Gastrocnemius medialis (tissue), 4 donors: ENCODE results near the gene RIN1. TPM values are rescaled to one million over a fixed set of nuclear protein-coding genes. Genes with fewer than 3 reads are reported as not detected.

Experiments
- ATAC-seq, 2 donors: fragments of 150-250 bp; one replicate each; pipeline ENCODE4 v1.9.1; 2016
- DNase-seq, 2 donors: peaks; one replicate each; pipeline ENCODE4 v3.0.0-alpha.2; 2019
- H3K27ac ChIP-seq, 4 donors: fragments of 200-600 bp; sonication (generic); 1 replicate in 1 of 4; 2 replicates in 3 of 4; pipeline ENCODE4 v1.5.1; 2016 to 2018; ENCODE audit warnings: mild to moderate bottlenecking in 2 of 4, moderate library complexity in 1 of 4
- H3K27me3 ChIP-seq, 3 donors: fragments of 200-600 bp; sonication (generic) in 2 of 3; 1 replicate in 1 of 3; 2 replicates in 2 of 3; pipeline versions ENCODE4 v1.5.1 to v1.6.0; 2016 to 2019; ENCODE audit warnings: mild to moderate bottlenecking in 1 of 3, moderate library complexity in 1 of 3
- H3K36me3 ChIP-seq, 2 donors: fragments of 200-600 bp; sonication (generic) in 1 of 2; one replicate each; pipeline ENCODE4 v1.5.1; 2017 to 2018
- H3K4me1 ChIP-seq, 2 donors: fragments of 200-600 bp; sonication (generic) in 1 of 2; one replicate each; pipeline ENCODE4 v1.5.1; 2016 to 2017; ENCODE audit warnings: mild to moderate bottlenecking in 2 of 2
- H3K4me3 ChIP-seq, 4 donors: fragments of 200-600 bp; sonication (generic) in 3 of 4; 1 replicate in 1 of 4; 2 replicates in 3 of 4; pipeline ENCODE4 v1.5.1; 2016 to 2019; ENCODE audit warnings: mild to moderate bottlenecking in 2 of 4
- H3K9me3 ChIP-seq, 3 donors: fragments of 200-600 bp; sonication (generic) in 2 of 3; 1 replicate in 1 of 3; 2 replicates in 2 of 3; pipeline ENCODE4 v1.5.1; 2016 to 2019
- POLR2A ChIP-seq, 2 donors: fragments of 450-650 bp; IDR thresholded peaks; one replicate each; pipeline ENCODE4 v1.6.1; 2017; ENCODE audit warnings: antibody characterized with exemption in 2 of 2, mild to moderate bottlenecking in 2 of 2, moderate library complexity in 2 of 2
- in situ Hi-C, 4 donors: fragments of 200-750 bp; cut with MboI; loops; one replicate each; pipeline versions ENCODE4 v1.15.0 to v1.8.0; 2017; ENCODE audit warnings: low sequenced_read_pairs in 4 of 4
- intact Hi-C: fragments of 100-400 bp; cut with DNase I; formaldehyde crosslinking; loops from one replicate; pipeline ENCODE4 v1.15.1; 2023; ENCODE audit warnings: low total_unique reads
- total RNA-seq, 4 donors: library from RNA; depleted of rRNA; stranded (reverse); fragments of >200 nt; gene quantifications; one replicate each; pipeline versions ENCODE4 v1.1.0 to v1.2.3, GENCODE V29; 2016
- TF ChIP-seq, protein P1 (sequence below), 5 experiments: fragments of 450-650 bp in 3 of 5; fragments of 200-600 bp in 2 of 5; sonication (generic) in 2 of 5; IDR thresholded peaks in 4 of 5; conservative IDR thresholded peaks in 1 of 5; 1 replicate in 4 of 5; 2 replicates in 1 of 5; pipeline ENCODE4 v1.5.1; 2016 to 2019; ENCODE audit warnings: antibody characterized with exemption in 5 of 5, mild to moderate bottlenecking in 3 of 5, moderate library complexity in 3 of 5

The RIN1 gene
- total RNA-seq, 4 donors from 2014 or later: 1.9 to 9.7 (median 7.0) TPM

DNA sequence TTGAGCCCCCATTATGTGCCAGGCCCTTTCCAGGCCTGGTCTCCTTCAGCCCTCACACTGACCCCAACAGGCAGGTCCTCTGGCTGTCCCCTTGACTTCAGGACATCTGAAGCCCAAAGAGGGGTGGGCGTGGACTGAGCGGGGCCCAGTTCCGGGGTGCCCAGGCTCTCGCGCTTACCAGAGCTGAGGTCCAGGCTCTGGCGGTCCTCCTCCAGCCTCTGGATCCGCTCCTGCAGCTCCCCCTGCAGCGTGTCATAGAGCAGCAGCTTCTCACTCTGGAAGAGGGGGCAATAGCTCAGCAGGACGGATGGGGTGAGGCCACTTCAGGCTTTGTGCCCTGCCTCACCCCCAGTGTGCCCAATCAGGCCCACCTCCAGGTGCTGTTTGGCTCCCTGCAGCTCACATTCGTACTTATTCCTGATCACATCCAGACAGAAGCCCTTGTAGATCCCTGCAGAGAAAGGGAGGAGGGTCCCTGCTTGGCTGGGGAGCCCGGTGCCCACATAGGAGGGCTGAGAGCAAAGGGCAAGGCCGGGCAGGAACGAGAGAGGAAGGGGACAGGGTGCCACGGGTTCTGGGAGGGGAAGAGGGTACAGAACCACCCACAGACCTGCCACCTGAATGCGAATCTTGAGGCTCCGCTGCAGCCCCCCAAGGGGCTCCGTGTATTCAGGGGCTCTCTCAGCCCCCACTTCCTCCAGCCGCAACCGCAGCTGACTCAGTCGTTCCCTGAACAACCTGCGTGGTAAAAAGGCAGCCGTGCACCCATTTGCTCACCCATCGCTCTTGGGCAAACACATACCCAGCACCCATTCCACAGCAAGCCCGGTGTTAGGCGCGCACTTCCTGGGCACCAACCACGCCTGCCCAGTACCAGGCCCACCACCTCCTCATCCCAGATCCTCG lies 4.6 kb upstream of the RIN1 start:
- in situ Hi-C loops: no loop called here
- peaks cover 37 to 38% of the 10 kb centered on the region in 2 donors for H3K4me1 ChIP-seq

DNA sequence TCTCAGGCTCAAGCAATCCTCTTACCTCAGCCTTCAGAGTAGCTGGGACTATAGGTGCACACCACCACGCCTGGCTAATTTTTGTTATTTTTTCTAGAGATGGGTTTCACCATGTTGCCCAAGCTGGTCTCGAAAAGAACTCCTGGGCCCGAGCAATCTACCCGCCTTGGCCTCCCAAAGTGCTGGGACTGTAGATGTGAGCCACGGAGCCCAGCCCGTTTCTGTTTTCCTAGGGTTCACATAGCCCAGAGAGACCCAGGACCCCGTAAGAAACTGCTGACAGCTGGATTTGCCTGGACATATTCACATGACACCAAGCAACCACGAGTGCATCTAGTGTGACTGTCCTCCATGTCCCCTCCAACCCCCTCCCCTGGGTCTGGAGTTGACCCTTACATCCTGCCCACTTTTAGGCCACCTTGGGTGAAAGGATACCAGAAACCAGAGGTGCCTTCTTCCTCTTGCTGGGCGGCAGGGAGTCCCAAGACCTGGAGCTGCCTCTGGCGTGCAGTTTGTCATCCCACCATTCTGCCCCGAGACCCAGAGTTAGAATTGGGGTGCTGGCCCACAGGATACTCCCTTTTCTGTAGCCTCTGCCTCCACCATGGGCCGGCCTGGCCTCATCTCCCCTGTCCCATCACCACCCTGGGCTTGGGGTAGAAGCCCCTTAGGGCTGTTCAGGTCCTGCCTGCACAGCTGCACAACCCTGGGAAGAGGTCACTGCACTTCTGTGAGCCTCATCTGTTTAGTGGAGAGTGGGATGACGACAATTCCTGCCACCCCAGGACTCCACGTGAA lies 3.7 kb upstream of the RIN1 start:
- intact Hi-C loops: loop anchor here (5.0 kb wide), 1 partner anchor 73 kb away; the partner anchor contains the start of gene RAB1B

More for the DNA sequence above, 4.6 kb upstream of the RIN1 start:
- H3K9me3 ChIP-seq: no peaks in the 10 kb centered on the region
- peaks cover 0 to 36% of the 10 kb centered on the region in 2 donors for H3K36me3 ChIP-seq
- no peaks in the 10 kb centered on the region for H3K27me3 ChIP-seq
- no peak overlapping the region for H3K27ac ChIP-seq
- intact Hi-C loops: no loop called here
- TF ChIP-seq, protein P1, sequence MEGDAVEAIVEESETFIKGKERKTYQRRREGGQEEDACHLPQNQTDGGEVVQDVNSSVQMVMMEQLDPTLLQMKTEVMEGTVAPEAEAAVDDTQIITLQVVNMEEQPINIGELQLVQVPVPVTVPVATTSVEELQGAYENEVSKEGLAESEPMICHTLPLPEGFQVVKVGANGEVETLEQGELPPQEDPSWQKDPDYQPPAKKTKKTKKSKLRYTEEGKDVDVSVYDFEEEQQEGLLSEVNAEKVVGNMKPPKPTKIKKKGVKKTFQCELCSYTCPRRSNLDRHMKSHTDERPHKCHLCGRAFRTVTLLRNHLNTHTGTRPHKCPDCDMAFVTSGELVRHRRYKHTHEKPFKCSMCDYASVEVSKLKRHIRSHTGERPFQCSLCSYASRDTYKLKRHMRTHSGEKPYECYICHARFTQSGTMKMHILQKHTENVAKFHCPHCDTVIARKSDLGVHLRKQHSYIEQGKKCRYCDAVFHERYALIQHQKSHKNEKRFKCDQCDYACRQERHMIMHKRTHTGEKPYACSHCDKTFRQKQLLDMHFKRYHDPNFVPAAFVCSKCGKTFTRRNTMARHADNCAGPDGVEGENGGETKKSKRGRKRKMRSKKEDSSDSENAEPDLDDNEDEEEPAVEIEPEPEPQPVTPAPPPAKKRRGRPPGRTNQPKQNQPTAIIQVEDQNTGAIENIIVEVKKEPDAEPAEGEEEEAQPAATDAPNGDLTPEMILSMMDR (IDR thresholded peaks at IDR 0.05 in 4 of 5, conservative IDR thresholded peaks at IDR 0.05 in 1 of 5): no peak
- no peak for TF ChIP-seq POLR2A (IDR thresholded peaks at IDR 0.05)
- ATAC-seq (no peak), DNase-seq (no peak)
- H3K4me3 ChIP-seq: no peak overlapping the region

DNA sequence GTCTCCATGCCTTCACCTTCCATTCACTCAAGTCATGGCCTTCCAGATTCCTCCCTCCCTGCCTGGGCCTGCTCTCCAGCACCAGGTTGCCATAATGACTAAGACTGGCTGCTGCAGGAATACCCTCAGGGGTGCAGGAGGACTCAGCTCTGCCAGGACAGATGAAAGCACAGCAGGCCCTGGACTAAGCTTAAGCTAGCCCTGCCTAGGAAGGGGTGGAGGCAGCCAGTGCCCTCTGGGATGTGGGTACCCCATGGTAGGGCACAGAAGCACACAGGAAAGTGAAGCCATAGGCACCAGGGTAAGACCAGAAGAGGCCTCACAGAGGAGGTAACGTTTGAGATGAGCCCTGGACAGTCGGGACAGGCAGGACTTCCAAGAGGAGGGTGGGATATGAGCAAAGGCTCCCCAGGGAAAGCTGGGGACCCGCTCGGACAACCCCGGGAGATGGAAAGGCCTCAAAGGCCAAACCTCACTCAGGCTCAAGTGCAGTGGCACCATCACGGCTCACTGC lies 3.0 kb upstream of the RIN1 start:
- DNase-seq: no peak
- no peak for ATAC-seq
- in situ Hi-C loops (no loop called here), intact Hi-C loops (loop anchor here (5.0 kb wide), 1 partner anchor 72 kb away; the partner anchor contains the start of gene RAB1B)
- peaks cover 0 to 36% of the 10 kb centered on the region in 2 donors for H3K36me3 ChIP-seq
- no peak overlapping the region for H3K27ac ChIP-seq
- H3K4me3 ChIP-seq: no peak overlapping the region
- H3K9me3 ChIP-seq: no peaks in the 10 kb centered on the region
- H3K27me3 ChIP-seq: no peaks in the 10 kb centered on the region
- peaks cover 36 to 39% of the 10 kb centered on the region in 2 donors for H3K4me1 ChIP-seq
- TF ChIP-seq, protein P1 (IDR thresholded peaks at IDR 0.05 in 4 of 5, conservative IDR thresholded peaks at IDR 0.05 in 1 of 5): no peak
- no peak for TF ChIP-seq POLR2A (IDR thresholded peaks at IDR 0.05)

More for the DNA sequence above, 3.7 kb upstream of the RIN1 start:
- no peaks in the 10 kb centered on the region for H3K9me3 ChIP-seq
- in situ Hi-C loops: no loop called here
- DNase-seq: no peak
- peaks cover 39% of the 10 kb centered on the region in 2 donors for H3K4me1 ChIP-seq
- no peaks in the 10 kb centered on the region for H3K27me3 ChIP-seq
- peaks cover 0 to 36% of the 10 kb centered on the region in 2 donors for H3K36me3 ChIP-seq
- no peak overlapping the region for H3K4me3 ChIP-seq
- H3K27ac ChIP-seq: no peak overlapping the region
- no peak for ATAC-seq
- TF ChIP-seq, protein P1 (IDR thresholded peaks at IDR 0.05 in 4 of 5, conservative IDR thresholded peaks at IDR 0.05 in 1 of 5): no peak
- TF ChIP-seq POLR2A (IDR thresholded peaks at IDR 0.05): no peak

DNA sequence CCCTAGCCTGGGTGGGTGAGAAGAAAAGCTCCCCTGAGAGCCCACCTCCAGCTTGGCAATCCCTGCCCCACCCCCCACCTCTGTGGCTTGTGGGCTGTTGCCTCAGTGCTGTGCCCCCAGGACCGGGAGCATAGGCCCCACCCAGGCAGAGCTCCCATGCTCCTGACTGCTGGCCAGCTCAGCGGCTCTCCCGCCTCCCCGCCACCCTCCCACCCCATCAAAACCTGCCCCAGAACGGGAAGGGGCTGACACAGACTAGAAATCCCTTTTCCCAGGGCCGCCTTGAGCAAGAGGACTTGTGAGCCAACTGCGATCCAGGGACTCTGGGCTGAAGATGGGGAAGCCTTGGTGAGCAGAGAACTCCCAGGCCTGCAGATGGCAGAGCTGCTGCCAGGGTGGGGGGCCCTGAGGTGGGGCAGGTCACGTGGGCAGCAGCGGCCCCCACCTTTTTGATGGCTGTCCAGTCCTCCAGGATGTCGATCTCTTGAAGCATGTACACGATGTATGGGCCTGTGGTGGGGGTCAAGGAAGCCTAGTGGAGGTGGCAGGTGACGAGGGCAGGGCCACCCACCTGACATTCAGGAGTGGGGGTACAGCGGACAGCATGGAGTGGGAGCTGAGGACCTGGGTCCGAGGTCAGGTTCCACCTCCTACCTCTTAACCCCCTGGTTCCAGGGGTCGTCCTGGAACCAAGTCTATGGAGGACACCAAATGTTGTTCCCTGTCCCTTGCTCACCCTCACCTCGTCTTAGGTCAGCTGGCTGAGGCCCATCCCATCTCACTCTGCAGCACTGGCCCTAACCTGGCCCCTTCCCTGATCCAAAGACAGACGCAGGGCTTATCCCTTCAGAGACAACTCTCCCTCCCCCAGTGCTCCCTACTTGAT lies 2.3 kb upstream of the RIN1 start:
- Histone ChIP-seq H3K27me3 (no peaks in the 10 kb centered on the region), H3K36me3 (peaks cover 0 to 36% of the 10 kb centered on the region in 2 donors), H3K4me3 (no peak overlapping the region), H3K9me3 (no peaks in the 10 kb centered on the region), H3K27ac (no peak overlapping the region), H3K4me1 (peaks cover 29 to 32% of the 10 kb centered on the region in 2 donors)
- ATAC-seq: no peak
- TF ChIP-seq POLR2A (IDR thresholded peaks at IDR 0.05): no peak
- TF ChIP-seq, protein P1 (IDR thresholded peaks at IDR 0.05 in 4 of 5, conservative IDR thresholded peaks at IDR 0.05 in 1 of 5): no peak
- in situ Hi-C loops (no loop called here), intact Hi-C loops (loop anchor here (5.0 kb wide), 1 partner anchor 71 kb away; the partner anchor contains the start of gene RAB1B)
- no peak for DNase-seq
